Kidney glomerular epithelial cell (primary cell): Measurements from ENCODE around the gene BEND7.
"Not testable (repeated sequence)": the region's sequence is repeated elsewhere in the genome, so short reads cannot be mapped to it uniquely, and the experiment has no call there.

ENCODE experiments used
- DNase-seq: peaks from one replicate; lab custom pipeline; 2025; lab: John Stamatoyannopoulos, UW

The BEND7 gene

GRCh38 chr10:13421382-13421917 lies 107.4 kb downstream of the BEND7 start:
- DNase-seq: no peak

GRCh38 chr10:13420532-13421307 lies 108.1 kb downstream of the BEND7 start:
- DNase-seq: no peak

DNA sequence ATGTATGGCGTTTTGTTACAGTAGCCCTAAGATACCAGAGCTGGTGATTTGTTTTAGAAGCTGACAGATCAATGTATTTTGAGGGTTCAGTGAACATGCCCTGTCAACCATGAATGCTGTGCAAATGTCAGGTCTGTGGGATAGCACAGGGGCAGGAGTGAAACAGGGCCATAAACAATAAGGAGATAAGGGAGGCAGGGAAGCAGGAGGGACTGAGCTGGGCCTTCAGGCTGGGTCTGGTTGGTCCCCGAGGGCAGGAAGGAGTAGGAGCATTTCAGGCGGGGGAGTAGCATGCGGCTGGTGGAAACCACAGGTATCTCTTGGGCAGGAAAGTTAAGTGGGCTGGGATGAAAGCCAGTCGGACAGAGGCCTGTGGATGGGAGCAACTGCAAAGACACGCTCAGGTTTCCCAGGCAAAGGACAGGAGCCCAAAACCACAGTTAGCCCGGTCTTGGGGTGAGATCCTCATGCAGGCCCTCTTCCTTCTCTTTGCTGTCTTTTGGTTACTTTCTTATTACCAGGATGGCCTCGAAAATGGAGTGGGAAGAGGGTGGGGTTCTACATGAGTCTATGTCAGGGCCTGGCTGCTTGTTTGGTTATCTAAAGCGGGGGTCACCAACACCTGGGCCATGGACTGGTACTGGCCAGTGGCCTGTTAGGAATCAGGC lies 111.2 kb downstream of the BEND7 start:
- DNase-seq: peak; percentile 45

DNA sequence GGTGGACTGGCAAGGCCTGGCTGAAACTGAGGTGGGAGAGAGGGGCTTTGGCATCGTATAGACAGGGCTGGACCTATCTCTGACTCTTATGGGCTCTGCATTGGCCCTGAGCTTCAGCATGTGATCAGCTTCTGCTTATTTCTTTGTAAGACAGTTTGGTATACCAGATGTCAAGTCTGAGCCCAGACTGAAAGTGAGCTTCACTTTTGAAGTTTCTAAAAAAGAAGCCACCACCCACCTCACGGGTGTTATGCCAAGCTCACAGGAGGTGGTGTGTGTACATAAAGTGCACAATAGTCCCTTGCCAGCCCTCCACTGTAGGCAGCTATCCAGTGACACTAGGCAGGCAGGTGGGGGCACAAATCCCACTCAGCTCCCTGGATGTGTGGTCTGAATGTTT lies 112.1 kb downstream of the BEND7 start:
- DNase-seq: no peak

- no peak for DNase-seq
These were observed 114.0 kb downstream of the BEND7 start for GRCh38 chr10:13414855-13415254.

GRCh38 chr10:13414137-13414536 lies 114.7 kb downstream of the BEND7 start:
- DNase-seq: no peak

GRCh38 chr10:13412894-13413293 lies 115.9 kb downstream of the BEND7 start:
- DNase-seq: no peak

- DNase-seq: no peak
These were observed 124.0 kb downstream of the BEND7 start for GRCh38 chr10:13404791-13405190.

- DNase-seq: no peak
These were observed 124.5 kb downstream of the BEND7 start for GRCh38 chr10:13404305-13404759.

GRCh38 chr10:13403426-13403825 lies 125.4 kb downstream of the BEND7 start:
- not testable (repeated sequence) for DNase-seq

DNA sequence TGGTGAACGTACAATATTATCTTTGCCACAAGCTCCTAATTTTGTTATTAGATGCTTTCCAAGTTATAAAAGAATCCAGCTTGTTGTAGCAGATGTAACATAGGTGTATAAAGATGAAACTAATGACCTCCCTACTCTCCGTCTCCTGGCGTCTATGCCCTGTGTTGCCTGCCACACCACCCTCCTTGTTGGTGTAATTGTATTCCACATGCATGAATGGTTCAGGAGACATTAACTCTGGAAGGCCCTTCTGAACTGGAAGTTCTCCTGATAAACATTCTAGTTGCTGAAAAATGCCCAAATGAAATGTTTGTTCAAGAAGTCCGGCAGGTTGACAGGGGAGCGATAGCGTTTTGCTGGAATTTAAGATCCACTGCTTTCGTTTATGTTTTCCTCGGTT lies 126.8 kb downstream of the BEND7 start:
- peak; percentile 17 for DNase-seq

GRCh38 chr10:13401142-13401541 lies 127.7 kb downstream of the BEND7 start:
- DNase-seq: no peak

DNA sequence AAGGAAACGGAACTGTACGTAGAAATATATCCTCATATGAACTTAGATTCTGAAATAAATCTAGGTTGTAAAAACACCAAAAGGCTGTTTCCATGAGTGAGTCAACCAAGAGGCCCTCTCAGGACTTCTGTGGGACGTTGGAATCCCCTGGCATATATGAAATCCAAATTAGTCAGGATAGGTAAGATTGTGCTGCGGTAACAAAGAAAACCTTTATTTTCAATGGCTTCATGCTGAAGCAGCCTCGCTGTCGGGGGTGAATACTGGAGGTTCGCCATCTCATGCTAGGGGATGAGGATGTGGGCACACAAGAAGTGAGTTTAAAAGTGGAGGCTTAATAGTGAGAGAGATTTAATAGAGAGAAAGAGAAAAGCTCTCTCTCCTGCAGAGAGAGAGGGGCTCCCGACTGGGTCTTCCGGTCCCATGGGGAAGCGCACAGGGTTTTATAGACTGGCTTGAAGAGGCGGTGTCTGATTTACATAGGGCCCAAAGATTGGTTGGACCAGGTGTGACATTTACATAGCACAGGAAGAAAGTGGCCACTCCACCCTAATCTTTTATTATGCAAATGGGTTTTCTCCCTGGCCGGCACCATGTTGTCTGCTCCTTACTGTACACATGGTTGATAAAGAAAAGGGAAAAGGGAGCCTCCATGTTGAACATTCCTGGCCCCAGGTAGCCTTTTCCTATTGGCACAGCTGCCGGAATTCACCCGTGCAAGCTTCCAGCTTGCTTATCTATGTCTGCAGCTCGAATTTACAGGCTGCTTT lies 128.4 kb downstream of the BEND7 start:
- no peak for DNase-seq

- no peak for DNase-seq
These were observed 129.1 kb downstream of the BEND7 start for GRCh38 chr10:13399752-13400151.

DNA sequence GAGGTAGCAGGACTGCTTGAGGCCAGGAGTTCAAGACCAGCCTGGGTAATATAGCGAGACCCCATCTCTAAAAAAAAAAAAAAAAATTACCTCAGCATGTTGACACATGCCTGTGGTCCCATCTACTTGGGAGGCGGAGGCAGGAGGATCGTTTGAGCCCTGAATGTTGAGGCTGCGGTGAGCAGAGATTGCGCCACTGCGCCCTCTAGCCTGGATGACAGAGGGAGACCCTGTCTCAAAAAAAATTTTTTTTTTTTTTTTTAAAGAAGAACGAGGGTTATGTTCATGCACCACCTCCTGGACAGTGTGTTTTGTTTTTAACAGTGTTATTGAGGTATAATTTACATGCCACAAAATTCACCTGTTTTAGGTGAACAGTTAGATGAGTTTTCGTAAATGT lies 129.6 kb downstream of the BEND7 start:
- DNase-seq: no peak

DNA sequence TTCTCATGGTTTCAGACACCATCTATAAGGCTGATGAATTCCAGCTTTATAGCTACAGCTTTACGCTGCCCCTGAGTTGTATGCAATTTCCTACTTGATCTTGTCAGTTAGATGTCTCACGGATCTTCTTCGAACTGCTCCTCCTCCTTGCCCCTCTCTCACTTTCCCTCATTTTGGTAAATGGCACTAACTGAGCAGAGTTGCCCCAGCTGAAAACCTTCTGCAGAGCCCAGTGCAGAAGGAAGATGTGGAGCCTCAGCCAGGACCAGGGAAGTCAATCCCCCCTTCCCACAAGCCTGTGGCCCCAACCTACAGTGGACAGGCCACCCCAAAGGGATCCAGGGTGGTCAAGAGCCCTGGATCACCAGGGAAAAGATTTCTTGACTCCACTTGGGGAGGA lies 131.8 kb downstream of the BEND7 start:
- no peak for DNase-seq

DNA sequence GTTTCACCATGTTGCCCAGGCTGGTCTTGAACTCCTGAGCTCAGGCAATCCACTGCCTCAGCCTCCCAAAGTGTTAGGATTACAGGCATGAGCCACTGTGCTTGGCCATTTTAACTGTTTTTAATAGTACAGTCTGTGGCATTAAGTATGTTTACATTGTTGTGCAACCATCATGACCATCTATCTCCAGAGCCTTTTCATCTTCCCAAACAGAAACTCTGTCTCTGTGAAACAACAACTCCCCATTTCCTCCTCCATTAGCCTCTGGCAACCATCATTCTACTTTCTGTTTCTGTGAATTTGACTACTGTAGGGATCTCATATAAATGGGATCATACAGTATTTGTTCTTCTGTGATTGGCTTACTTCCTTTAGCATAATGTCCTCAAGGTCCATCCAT lies 132.4 kb downstream of the BEND7 start:
- no peak for DNase-seq

GRCh38 chr10:13395540-13395939 lies 133.3 kb downstream of the BEND7 start:
- DNase-seq: no peak

- no peak for DNase-seq
These were observed 135.2 kb downstream of the BEND7 start for GRCh38 chr10:13393640-13394039.

GRCh38 chr10:13392701-13393100 lies 136.1 kb downstream of the BEND7 start:
- no peak for DNase-seq
